Esophagus squamous epithelium (tissue), 5 donors: Measurements from ENCODE around the gene FLVCR2. TPM values are rescaled to one million over a fixed set of nuclear protein-coding genes. Genes with fewer than 3 reads are reported as not detected.
A peak's percentile ranks its signal among the peaks of the same experiment; 100 is the strongest.
"Not testable (repeated sequence)": the region's sequence is repeated elsewhere in the genome, so short reads cannot be mapped to it uniquely, and the experiment has no call there.

Source experiments
- DNase-seq: peaks from one replicate; lab custom pipeline; 2025; lab: John Stamatoyannopoulos, UW
- H3K27ac ChIP-seq, 4 donors: fragments of 200-600 bp; sonication (generic); one replicate each; pipeline ENCODE4 v1.5.1; 2016 to 2019; ENCODE audit warnings: mild to moderate bottlenecking in 1 of 4
- H3K27me3 ChIP-seq, 4 donors: fragments of 200-600 bp; sonication (generic); 1 replicate in 3 of 4; 2 replicates in 1 of 4; pipeline versions ENCODE4 v1.5.1 to v1.6.0; 2017 to 2021; ENCODE audit warnings: antibody characterized with exemption in 1 of 4
- H3K36me3 ChIP-seq, 3 donors: fragments of 200-600 bp; sonication (generic); one replicate each; pipeline ENCODE4 v1.5.1; 2016 to 2019
- H3K4me1 ChIP-seq, 3 donors: fragments of 200-600 bp; sonication (generic); one replicate each; pipeline ENCODE4 v1.5.1; 2017 to 2019
- H3K4me3 ChIP-seq, 4 donors: fragments of 200-600 bp; sonication (generic); 1 replicate in 3 of 4; 2 replicates in 1 of 4; pipeline ENCODE4 v1.5.1; 2016 to 2019; ENCODE audit warnings: mild to moderate bottlenecking in 2 of 4, moderate library complexity in 1 of 4
- H3K9me3 ChIP-seq, 3 donors: fragments of 200-600 bp; sonication (generic); one replicate each; pipeline ENCODE4 v1.5.1; 2016 to 2019
- POLR2A ChIP-seq, 4 donors: fragments of 450-650 bp; IDR thresholded peaks; one replicate each; pipeline ENCODE4 v1.6.1; 2017; ENCODE audit warnings: antibody characterized with exemption in 4 of 4, mild to moderate bottlenecking in 4 of 4, moderate library complexity in 3 of 4
- WGBS, 2 donors: methylation state at CpG; one replicate each; pipeline ENCODE4 v1.1.5; 2018; 5-methylcytosine and 5-hydroxymethylcytosine counted together
- intact Hi-C: fragments of 100-400 bp; cut with DNase I; formaldehyde crosslinking; loops from one replicate; pipeline ENCODE4 v1.15.0; 2022
- total RNA-seq, 4 donors: library from RNA; depleted of rRNA; stranded (reverse); fragments of >200 nt; gene quantifications; one replicate each; pipeline ENCODE4 v1.1.0, GENCODE V29; 2016
- TF ChIP-seq, protein P1 (sequence below), 6 experiments: fragments of 450-650 bp in 4 of 6; fragments of 200-600 bp in 2 of 6; sonication (generic) in 2 of 6; IDR thresholded peaks; one replicate each; pipeline ENCODE4 v1.5.1; 2016 to 2019; ENCODE audit warnings: antibody characterized with exemption in 6 of 6, mild to moderate bottlenecking in 4 of 6, moderate library complexity in 4 of 6
- donor health status: DM: yes; HTN: yes; CAD: no.

FLVCR2 gene
- total RNA-seq, 4 donors from 2014 or later, result 1.1 to 7.6 (median 3.8) TPM

DNA sequence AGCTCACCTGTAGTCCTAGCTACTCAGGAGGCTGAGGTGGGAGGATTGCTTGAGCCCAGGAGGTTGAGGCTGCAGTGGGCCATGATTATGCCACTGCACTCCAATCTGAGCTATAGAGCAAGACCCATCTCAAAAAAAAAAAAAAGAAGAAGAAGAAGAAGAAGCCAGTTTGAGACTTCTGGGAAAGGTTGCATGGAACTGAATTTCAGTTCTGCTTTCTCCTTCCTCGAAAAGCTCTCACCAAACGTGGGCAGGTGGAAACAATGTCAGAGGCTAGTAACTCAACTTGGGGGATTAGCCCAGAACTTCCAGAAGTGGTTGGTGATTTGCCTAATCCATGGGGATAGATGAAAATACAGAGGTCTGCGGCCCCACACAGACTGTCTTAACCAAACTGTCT is 18.7 kb downstream of the FLVCR2 start:
- TF ChIP-seq, protein P1, sequence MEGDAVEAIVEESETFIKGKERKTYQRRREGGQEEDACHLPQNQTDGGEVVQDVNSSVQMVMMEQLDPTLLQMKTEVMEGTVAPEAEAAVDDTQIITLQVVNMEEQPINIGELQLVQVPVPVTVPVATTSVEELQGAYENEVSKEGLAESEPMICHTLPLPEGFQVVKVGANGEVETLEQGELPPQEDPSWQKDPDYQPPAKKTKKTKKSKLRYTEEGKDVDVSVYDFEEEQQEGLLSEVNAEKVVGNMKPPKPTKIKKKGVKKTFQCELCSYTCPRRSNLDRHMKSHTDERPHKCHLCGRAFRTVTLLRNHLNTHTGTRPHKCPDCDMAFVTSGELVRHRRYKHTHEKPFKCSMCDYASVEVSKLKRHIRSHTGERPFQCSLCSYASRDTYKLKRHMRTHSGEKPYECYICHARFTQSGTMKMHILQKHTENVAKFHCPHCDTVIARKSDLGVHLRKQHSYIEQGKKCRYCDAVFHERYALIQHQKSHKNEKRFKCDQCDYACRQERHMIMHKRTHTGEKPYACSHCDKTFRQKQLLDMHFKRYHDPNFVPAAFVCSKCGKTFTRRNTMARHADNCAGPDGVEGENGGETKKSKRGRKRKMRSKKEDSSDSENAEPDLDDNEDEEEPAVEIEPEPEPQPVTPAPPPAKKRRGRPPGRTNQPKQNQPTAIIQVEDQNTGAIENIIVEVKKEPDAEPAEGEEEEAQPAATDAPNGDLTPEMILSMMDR (IDR thresholded peaks at IDR 0.05), result no peak
- no peak for TF ChIP-seq POLR2A (IDR thresholded peaks at IDR 0.05)
- no peak overlapping the region for H3K4me3 ChIP-seq
- H3K4me1 ChIP-seq, result peaks cover 0 to 10% (median 4%) of the 10 kb centered on the region in 3 donors
- 61 to 88% methylated on average over 3 of the region's 3 CpGs for WGBS, 2 donors
- H3K27ac ChIP-seq, result no peak overlapping the region
- H3K36me3 ChIP-seq, result no peaks in the 10 kb centered on the region
- DNase-seq, result no peak
- intact Hi-C loops, result no loop called here
- no peaks in the 10 kb centered on the region for H3K9me3 ChIP-seq
- no peaks in the 10 kb centered on the region for H3K27me3 ChIP-seq

DNA sequence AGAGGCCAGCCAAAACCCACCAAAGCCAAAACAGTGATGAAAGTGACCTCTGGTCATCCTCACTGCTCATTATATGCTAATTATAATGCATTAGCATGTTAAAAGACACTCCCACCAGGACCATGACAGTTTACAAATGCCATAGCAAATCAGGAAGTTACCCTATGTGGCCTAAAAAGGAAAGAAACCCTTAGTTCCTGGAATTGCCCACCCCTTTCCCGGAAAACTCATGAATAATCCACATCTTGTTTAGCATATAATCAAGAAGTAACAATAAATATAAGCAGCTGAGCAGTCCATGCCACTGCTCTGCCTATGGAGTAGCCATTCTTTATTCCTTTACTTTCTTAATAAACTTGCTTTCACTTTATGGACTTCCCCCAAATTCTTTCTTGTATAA is 21.7 kb downstream of the FLVCR2 start:
- intact Hi-C loops, H3K9me3 ChIP-seq, DNase-seq, H3K4me3 ChIP-seq, H3K27ac ChIP-seq, H3K36me3 ChIP-seq, H3K27me3 ChIP-seq: not testable (repeated sequence)
- 63 to 79% methylated on average over 1 of the region's 1 CpG for WGBS, 2 donors
- H3K4me1 ChIP-seq, result peaks cover 0 to 16% (median 9%) of the 10 kb centered on the region in 3 donors

- DNase-seq, H3K27ac ChIP-seq, H3K4me3 ChIP-seq, H3K9me3 ChIP-seq, H3K27me3 ChIP-seq, H3K36me3 ChIP-seq, intact Hi-C loops: not testable (repeated sequence)
- 39 to 52% methylated on average over 6 of the region's 6 CpGs for WGBS, 2 donors
- H3K4me1 ChIP-seq, result peaks cover 8 to 25% (median 18%) of the 10 kb centered on the region in 3 donors
Measured at GRCh38 chr14:75601061-75601460, 22.6 kb downstream of the FLVCR2 start.

DNA sequence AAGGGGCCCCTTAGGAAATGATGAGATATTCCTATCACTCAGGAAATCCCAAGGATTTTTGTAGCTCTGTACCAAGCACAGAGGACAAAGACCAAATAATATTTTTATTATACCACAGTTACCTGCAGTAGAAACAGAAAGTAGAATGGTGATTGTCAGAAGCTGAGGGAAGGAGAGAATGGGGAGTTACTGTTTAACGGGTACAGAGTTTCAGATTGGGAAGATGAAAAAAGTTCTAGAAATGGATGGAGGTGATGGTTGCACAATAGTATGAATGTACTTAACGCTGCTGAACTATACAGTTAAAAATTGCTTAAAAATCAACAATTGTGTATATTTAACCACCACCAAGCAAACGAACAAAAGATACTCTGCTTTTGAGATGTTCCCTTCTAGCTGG is 24.1 kb downstream of the FLVCR2 start:
- intact Hi-C loops, result no loop called here
- 60 to 64% methylated on average over 3 of the region's 3 CpGs for WGBS, 2 donors
- Histone ChIP-seq H3K27ac (no peak overlapping the region), H3K9me3 (no peaks in the 10 kb centered on the region), H3K4me1 (peaks cover 8 to 32% (median 25%) of the 10 kb centered on the region in 3 donors), H3K4me3 (no peak overlapping the region), H3K27me3 (no peaks in the 10 kb centered on the region), H3K36me3 (no peaks in the 10 kb centered on the region)
- TF ChIP-seq, protein P1 (IDR thresholded peaks at IDR 0.05), result no peak
- no peak for TF ChIP-seq POLR2A (IDR thresholded peaks at IDR 0.05)
- no peak for DNase-seq

- peaks cover 16 to 48% (median 33%) of the 10 kb centered on the region in 3 donors for H3K4me1 ChIP-seq
- H3K4me3 ChIP-seq, result peak overlapping the region in 1 of 4 donors; percentile 28
- H3K9me3 ChIP-seq, result peaks cover 0 to 6% (median 3%) of the 10 kb centered on the region in 3 donors
- TF ChIP-seq POLR2A (IDR thresholded peaks at IDR 0.05), result no peak
- TF ChIP-seq, protein P1 (IDR thresholded peaks at IDR 0.05), result no peak
- peak overlapping the region in 2 of 4 donors; percentile 38 to 57 for H3K27ac ChIP-seq
- H3K27me3 ChIP-seq, result no peaks in the 10 kb centered on the region
- DNase-seq, result no peak
- WGBS, 2 donors, result 38 to 44% methylated on average over 9 to 10 of the region's 11 CpGs
- intact Hi-C loops, result no loop called here
- H3K36me3 ChIP-seq, result no peaks in the 10 kb centered on the region
Measured at GRCh38 chr14:75604979-75605851, 26.8 kb downstream of the FLVCR2 start.

DNA sequence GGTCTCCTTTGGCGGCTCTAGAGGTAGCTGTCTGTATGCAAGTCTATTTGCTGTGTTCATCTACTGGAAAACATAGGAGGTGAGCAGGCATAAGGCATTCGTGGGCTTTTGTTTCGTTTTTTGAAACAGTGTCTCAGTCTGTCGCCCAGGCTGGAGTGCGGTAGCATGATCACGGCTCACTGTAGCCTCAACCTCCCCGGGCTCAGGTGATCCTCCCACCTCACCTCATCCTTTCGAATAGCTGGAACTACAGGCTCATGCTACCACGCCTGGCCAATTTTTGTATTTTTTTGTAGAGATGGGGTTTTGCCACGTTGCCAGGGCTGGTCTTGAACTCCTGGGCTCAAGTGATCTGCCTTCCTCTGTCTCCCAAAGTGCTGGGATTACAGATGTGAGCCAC is 27.5 kb downstream of the FLVCR2 start:
- Histone ChIP-seq H3K4me1 (peaks cover 23 to 52% (median 40%) of the 10 kb centered on the region in 3 donors), H3K27me3 (no peaks in the 10 kb centered on the region), H3K4me3 (peak overlapping the region in 1 of 4 donors; percentile 28), H3K9me3 (peaks cover 0 to 6% (median 3%) of the 10 kb centered on the region in 3 donors), H3K36me3 (no peaks in the 10 kb centered on the region), H3K27ac (peak overlapping the region in 2 of 4 donors; percentile 38 to 57)
- TF ChIP-seq, protein P1 (IDR thresholded peaks at IDR 0.05), result no peak
- TF ChIP-seq POLR2A (IDR thresholded peaks at IDR 0.05), result no peak
- 65 to 72% methylated on average over 10 of the region's 10 CpGs for WGBS, 2 donors
- no peak for DNase-seq
- intact Hi-C loops, result no loop called here
